SK-N-SH (cell line): ENCODE measurements around the gene ITGA5. TPM values are rescaled to one million over a fixed set of nuclear protein-coding genes. Genes with fewer than 3 reads are reported as not detected.

Source experiments
- CTCF ChIA-PET: fragments of 300-600, 350-600 bp; formaldehyde crosslinking; extraction: SDS; loops from one replicate; lab custom pipeline; 2021; lab: Yijun Ruan, JAX
- POLR2A ChIA-PET: fragments of 350-600 bp; sonication (Branson Sonifier 250); formaldehyde crosslinking; extraction: SDS; loops from one replicate; lab custom pipeline; 2020; ENCODE audit warnings: antibody characterized with exemption, inconsistent platforms; lab: Yijun Ruan, JAX
- DNase-seq: peaks from one replicate; pipeline ENCODE4 v3.0.0; 2012
- H2AFZ ChIP-seq: fragments of 200-600 bp; sonication (generic); 2 replicates; pipeline ENCODE4 v1.8.1; 2016; ENCODE audit warnings: antibody characterized with exemption, mild to moderate bottlenecking, low read depth
- H3F3A ChIP-seq: fragments of 200-600 bp; sonication (generic); replicated peaks from 2 replicates; pipeline ENCODE3; 2016; ENCODE audit warnings: antibody characterized with exemption, mild to moderate bottlenecking; ENCODE audit not compliant: insufficient read depth
- H3K27ac ChIP-seq, 2 experiments: fragments of 200-500 bp in 1 of 2; fragments of 200-600 bp in 1 of 2; sonication (Bioruptor generic) in 1 of 2; sonication (generic), shearing (Covaris generic) in 1 of 2; 2 replicates each; pipeline versions ENCODE4 v1.5.1 to v1.6.1; 2014 to 2016; ENCODE audit warnings: low read depth in 2 of 2, inconsistent platforms in 1 of 2, low read length in 1 of 2, mild to moderate bottlenecking in 1 of 2, mixed read lengths in 1 of 2
- H3K27me3 ChIP-seq: fragments of 200-600 bp; sonication (generic), shearing (Covaris generic); 2 replicates; pipeline ENCODE4 v1.6.1; 2016; ENCODE audit warnings: mixed run types; ENCODE audit not compliant: insufficient read depth
- H3K36me3 ChIP-seq, 2 experiments: fragments of 200-500 bp in 1 of 2; fragments of 200-600 bp in 1 of 2; sonication (Bioruptor generic) in 1 of 2; sonication (generic) in 1 of 2; replicated peaks in 1 of 2; 2 replicates each; pipeline versions ENCODE3 to v1.5.1; 2014 to 2016; ENCODE audit warnings: low read length in 1 of 2, mild to moderate bottlenecking in 1 of 2; ENCODE audit not compliant: insufficient read depth in 2 of 2, control insufficient read depth in 1 of 2
- H3K4me1 ChIP-seq, 2 experiments: fragments of 200-500 bp in 1 of 2; fragments of 200-600 bp in 1 of 2; sonication (Bioruptor generic) in 1 of 2; sonication (generic), shearing (Covaris generic) in 1 of 2; 2 replicates each; pipeline versions ENCODE4 v1.5.1 to v1.6.1; 2014 to 2016; ENCODE audit warnings: low read depth in 1 of 2, low read length in 1 of 2, mixed run types in 1 of 2; ENCODE audit not compliant: insufficient read depth in 2 of 2, control insufficient read depth in 1 of 2
- H3K4me2 ChIP-seq: fragments of 200-600 bp; sonication (generic), shearing (Covaris generic); 2 replicates; pipeline ENCODE4 v1.6.1; 2017; ENCODE audit warnings: mixed run types
- H3K4me3 ChIP-seq, 2 experiments: fragments of 200-500 bp in 1 of 2; fragments of 200-600 bp in 1 of 2; sonication (Bioruptor generic) in 1 of 2; sonication (generic), shearing (Covaris generic) in 1 of 2; 2 replicates each; pipeline versions ENCODE4 v1.5.1 to v1.8.1; 2014 to 2016; ENCODE audit warnings: low read depth in 2 of 2, inconsistent platforms in 1 of 2, low read length in 1 of 2, mild to moderate bottlenecking in 1 of 2, mixed read lengths in 1 of 2, moderate library complexity in 1 of 2
- H3K79me2 ChIP-seq: fragments of 200-600 bp; sonication (generic); 2 replicates; pipeline ENCODE4 v1.8.1; 2017; ENCODE audit warnings: mild to moderate bottlenecking; ENCODE audit not compliant: insufficient read depth
- H3K9ac ChIP-seq: fragments of 200-600 bp; sonication (generic); 2 replicates; pipeline ENCODE4 v1.6.1; 2017; ENCODE audit warnings: mixed run types
- H3K9me2 ChIP-seq: fragments of 200-600 bp; sonication (generic); 2 replicates; pipeline ENCODE4 v1.6.1; 2017; ENCODE audit warnings: mixed run types
- H3K9me3 ChIP-seq: fragments of 200-600 bp; sonication (generic); 2 replicates; pipeline ENCODE4 v1.6.1; 2017; ENCODE audit warnings: mixed run types, mild to moderate bottlenecking, moderate library complexity
- H4K20me1 ChIP-seq: fragments of 200-600 bp; sonication (generic); 2 replicates; pipeline ENCODE4 v1.6.1; 2017; ENCODE audit warnings: mild to moderate bottlenecking, mixed run types; ENCODE audit not compliant: insufficient read depth
- CTCF ChIP-seq: fragments of 200-600 bp; sonication (generic); IDR thresholded peaks from 2 replicates; pipeline ENCODE4 v1.6.1; 2017; ENCODE audit warnings: antibody characterized with exemption, mild to moderate bottlenecking, moderate library complexity
- FOSL2 ChIP-seq: IDR thresholded peaks from 2 replicates; pipeline ENCODE4 v1.4.0; 2012; ENCODE audit warnings: low read depth, mild to moderate bottlenecking, moderate library complexity, borderline replicate concordance
- POLR2AphosphoS5 ChIP-seq: IDR thresholded peaks from 2 replicates; pipeline ENCODE4 v1.6.1; 2012; ENCODE audit warnings: low read depth, low read length
- RXRA ChIP-seq: IDR thresholded peaks from 2 replicates; pipeline ENCODE4 v1.4.0; 2012; ENCODE audit warnings: low read depth, mild to moderate bottlenecking, borderline replicate concordance
- SIN3A ChIP-seq: IDR thresholded peaks from 2 replicates; pipeline ENCODE4 v1.6.1; 2012; ENCODE audit warnings: low read depth, mild to moderate bottlenecking, low read length, moderate library complexity, borderline replicate concordance
- SMC3 ChIP-seq: IDR thresholded peaks from 2 replicates; pipeline ENCODE4 v1.6.1; 2012; ENCODE audit warnings: low read depth, low read length, improper control_type of control experiment
- TAF1 ChIP-seq: IDR thresholded peaks from 2 replicates; pipeline ENCODE4 v1.6.1; 2012; ENCODE audit warnings: low read depth, mild to moderate bottlenecking, low read length, moderate library complexity, borderline replicate concordance
- WGBS: methylation state at CpG from one replicate; pipeline ENCODE4 v1.1.6; 2017; ENCODE audit warnings: low lambda C conversion rate; 5-methylcytosine and 5-hydroxymethylcytosine counted together
- polyA plus RNA-seq, 3 experiments: library from polyadenylated mRNA; depleted of rRNA; stranded (reverse); fragments of >200 nt; gene quantifications; 2 replicates each; pipeline ENCODE4 v1.2.3, GENCODE V29; 2012
- TF ChIP-seq, protein P1 (sequence below): fragments of 150-350 bp; IDR thresholded peaks from 2 replicates; pipeline ENCODE4 v1.6.1; 2016; ENCODE audit warnings: mild to moderate bottlenecking, low read depth, low read length
- TF ChIP-seq, protein P2 (sequence below): IDR thresholded peaks from 2 replicates; pipeline ENCODE4 v1.4.0; 2012; ENCODE audit warnings: low read depth

ITGA5 gene
- polyA plus RNA-seq, 1 of the 3 experiments (the other 2 are of a cell fraction) = 52.5 TPM

DNA sequence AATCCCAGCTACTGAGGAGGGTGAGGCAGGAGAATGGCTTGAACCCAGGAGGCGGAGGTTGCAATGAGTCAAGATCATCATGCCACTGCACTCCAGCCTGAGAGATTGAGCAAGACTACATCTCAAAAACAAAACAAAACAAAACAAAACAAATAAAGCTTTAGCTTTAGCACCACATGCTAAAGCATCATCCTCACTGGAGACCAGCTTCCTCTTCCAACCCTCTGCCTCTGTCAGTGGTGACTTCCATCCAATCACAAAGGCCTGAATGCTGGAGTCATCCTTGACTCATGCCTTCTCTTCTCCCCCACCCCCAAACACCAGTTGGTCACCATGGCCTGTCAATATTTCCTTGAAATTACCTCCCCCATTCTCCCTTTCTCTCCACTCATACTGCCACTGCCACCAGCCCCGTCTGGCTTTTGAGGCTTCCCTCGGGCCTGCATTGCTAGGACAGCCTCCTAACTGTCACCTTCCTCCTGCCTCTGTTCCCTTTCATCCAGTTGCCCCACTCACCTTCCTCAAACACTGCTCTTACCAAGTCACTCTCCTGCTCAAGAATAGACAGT is 35.9 kb downstream of the ITGA5 start:
- Histone ChIP-seq H3K27me3 (no peaks in the 10 kb centered on the region), H4K20me1 (no peaks in the 10 kb centered on the region), H3K36me3 (no peaks in the 10 kb centered on the region), H3K9me2 (no peaks in the 10 kb centered on the region), H3K4me3 (no peak overlapping the region), H3F3A (peaks cover 12% of the 10 kb centered on the region), H3K27ac (no peak overlapping the region), H3K9me3 (no peaks in the 10 kb centered on the region), H2AFZ (no peak overlapping the region), H3K4me1 (peaks cover 0 to 46% of the 10 kb centered on the region in 2 experiments; a peak in 1 of 4 replicates), H3K9ac (no peak overlapping the region), H3K4me2 (no peak overlapping the region), H3K79me2 (no peaks in the 10 kb centered on the region)
- POLR2A ChIA-PET = no interaction called here
- no peak for DNase-seq
- CTCF ChIA-PET = interaction anchor here (1.1 to 11.1 kb wide), 8 partner anchors 9 to 168 kb away, joined by 3 to 118 read pairs (median 13); no protein-coding TSS in a partner anchor
- WGBS = 89% methylated on average over 3 of the region's 3 CpGs
- TF ChIP-seq FOSL2 = peak; percentile 31; the same call in 1 of the 2 replicates
- TF ChIP-seq TAF1 = no peak

DNA sequence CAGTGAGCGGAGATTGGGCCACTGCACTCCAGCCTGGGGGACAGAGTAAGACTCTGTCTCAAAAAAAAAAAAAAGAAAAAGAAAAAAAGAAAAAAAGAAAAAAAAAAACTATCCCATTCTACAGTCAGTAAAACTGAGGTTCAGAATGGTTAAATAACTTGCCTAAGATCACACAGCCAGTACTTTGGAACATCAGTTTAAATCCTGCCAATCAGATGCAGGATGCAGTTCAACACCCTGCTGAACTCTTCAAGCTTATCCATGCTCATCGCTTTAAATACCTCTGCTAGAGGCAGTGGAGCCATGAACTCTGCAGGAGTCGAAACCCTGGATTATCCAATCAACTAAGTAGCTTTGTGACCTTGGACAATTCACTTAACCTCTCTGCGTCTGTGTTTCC is 37.9 kb downstream of the ITGA5 start:
- H2AFZ ChIP-seq = no peak overlapping the region
- ChIA-PET POLR2A (interaction anchor here (0.9 kb wide), 1 partner anchor 40 kb away, joined by 3 read pairs; no protein-coding TSS in a partner anchor), CTCF (interaction anchor here (1.1 to 11.1 kb wide), 16 partner anchors 10 to 381 kb away, joined by 3 to 118 read pairs (median 14); partner anchors contain the start of genes COPZ1 and HOXC9)
- no peaks in the 10 kb centered on the region for H3K36me3 ChIP-seq
- no peak for TF ChIP-seq RXRA
- no peak for TF ChIP-seq SMC3
- no peak for TF ChIP-seq SIN3A
- TF ChIP-seq CTCF = no peak
- TF ChIP-seq POLR2AphosphoS5 = no peak
- TF ChIP-seq, protein P1, sequence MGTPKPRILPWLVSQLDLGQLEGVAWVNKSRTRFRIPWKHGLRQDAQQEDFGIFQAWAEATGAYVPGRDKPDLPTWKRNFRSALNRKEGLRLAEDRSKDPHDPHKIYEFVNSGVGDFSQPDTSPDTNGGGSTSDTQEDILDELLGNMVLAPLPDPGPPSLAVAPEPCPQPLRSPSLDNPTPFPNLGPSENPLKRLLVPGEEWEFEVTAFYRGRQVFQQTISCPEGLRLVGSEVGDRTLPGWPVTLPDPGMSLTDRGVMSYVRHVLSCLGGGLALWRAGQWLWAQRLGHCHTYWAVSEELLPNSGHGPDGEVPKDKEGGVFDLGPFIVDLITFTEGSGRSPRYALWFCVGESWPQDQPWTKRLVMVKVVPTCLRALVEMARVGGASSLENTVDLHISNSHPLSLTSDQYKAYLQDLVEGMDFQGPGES = no peak
- TF ChIP-seq, protein P2, sequence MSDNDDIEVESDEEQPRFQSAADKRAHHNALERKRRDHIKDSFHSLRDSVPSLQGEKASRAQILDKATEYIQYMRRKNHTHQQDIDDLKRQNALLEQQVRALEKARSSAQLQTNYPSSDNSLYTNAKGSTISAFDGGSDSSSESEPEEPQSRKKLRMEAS = no peak
- WGBS = 91% methylated on average over 4 of the region's 4 CpGs
- H3K4me3 ChIP-seq = no peak overlapping the region
- no peaks in the 10 kb centered on the region for H3K79me2 ChIP-seq
- no peak overlapping the region for H3K27ac ChIP-seq
- peaks cover 6% of the 10 kb centered on the region for H3F3A ChIP-seq
- no peaks in the 10 kb centered on the region for H3K9me2 ChIP-seq
- no peak overlapping the region for H3K9ac ChIP-seq
- no peaks in the 10 kb centered on the region for H3K9me3 ChIP-seq
- H3K4me1 ChIP-seq = peaks cover 0 to 35% of the 10 kb centered on the region in 2 experiments; a peak in 1 of 4 replicates
- H4K20me1 ChIP-seq = no peaks in the 10 kb centered on the region
- H3K27me3 ChIP-seq = no peaks in the 10 kb centered on the region
- H3K4me2 ChIP-seq = no peak overlapping the region
- DNase-seq = no peak
